ENCODE data around the gene VIM. TPM values are rescaled to one million over a fixed set of nuclear protein-coding genes. Genes with fewer than 3 reads are reported as not detected.

Gene VIM
- 1,624 to 1,716 TPM (median 1,690 TPM) in 5 replicates for total RNA-seq (2022; extraction: Qiagen RNA extraction; ENCODE audit: low read depth)

DNA sequence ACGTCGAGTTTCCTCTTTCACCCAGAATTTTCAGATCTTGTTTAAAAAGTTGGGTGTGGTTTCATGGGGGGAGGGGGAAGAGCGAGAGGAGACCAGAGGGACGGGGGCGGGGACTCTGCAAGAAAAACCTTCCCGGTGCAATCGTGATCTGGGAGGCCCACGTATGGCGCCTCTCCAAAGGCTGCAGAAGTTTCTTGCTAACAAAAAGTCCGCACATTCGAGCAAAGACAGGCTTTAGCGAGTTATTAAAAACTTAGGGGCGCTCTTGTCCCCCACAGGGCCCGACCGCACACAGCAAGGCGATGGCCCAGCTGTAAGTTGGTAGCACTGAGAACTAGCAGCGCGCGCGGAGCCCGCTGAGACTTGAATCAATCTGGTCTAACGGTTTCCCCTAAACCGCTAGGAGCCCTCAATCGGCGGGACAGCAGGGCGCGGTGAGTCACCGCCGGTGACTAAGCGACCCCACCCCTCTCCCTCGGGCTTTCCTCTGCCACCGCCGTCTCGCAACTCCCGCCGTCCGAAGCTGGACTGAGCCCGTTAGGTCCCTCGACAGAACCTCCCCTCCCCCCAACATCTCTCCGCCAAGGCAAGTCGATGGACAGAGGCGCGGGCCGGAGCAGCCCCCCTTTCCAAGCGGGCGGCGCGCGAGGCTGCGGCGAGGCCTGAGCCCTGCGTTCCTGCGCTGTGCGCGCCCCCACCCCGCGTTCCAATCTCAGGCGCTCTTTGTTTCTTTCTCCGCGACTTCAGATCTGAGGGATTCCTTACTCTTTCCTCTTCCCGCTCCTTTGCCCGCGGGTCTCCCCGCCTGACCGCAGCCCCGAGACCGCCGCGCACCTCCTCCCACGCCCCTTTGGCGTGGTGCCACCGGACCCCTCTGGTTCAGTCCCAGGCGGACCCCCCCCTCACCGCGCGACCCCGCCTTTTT, at the start of gene VIM:
VIM (plus strand) TSS at position 151 of the 925 bp plus-strand sequence. CDS start 1,182 bp downstream, outside the sequence.

DNA sequence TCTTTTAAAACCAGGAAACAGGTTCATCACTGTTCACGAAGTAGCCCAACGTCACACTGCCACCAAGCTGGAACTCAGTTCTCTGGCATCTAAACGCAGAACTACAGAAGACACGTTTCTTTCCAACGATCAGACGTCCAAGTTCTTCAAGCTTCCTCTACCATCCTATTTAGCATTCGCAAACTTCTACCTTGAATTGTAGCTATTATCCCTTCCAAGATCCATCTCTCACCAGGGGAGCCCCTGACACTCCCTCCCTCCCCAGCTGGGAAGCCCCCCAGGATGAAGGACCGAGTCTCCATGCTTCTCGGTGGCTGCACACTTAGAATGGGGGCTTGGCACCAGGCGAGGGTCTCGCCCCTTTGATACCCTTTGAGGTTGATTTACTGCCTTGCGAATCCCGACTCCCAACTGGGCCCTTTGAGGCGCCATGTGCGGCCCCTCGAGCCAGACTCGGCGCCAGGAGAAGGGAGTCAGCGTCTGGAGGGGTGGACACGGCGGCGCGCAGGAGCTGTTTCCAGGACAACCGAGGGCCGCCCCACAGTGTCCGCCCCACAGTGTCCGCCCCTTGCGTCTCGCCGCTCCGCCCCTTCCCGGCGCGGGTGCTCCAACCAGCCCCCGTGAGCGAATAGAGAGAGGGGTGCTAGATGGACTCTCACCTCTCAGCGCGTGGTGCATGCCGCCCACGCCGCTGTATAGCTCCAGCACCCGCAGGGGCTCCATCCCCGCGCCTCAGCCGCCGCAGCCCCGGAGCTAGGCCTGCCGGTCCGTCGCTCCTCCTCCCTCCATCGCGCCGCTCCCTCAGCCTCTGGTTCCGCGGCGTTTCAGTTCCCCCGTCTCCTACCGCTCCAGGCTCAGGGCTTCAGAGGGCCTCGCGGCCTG, 26.9 kb upstream of the VIM start, which contains the start of gene TRDMT1:
TRDMT1 (minus strand) TSS at position 761 of the 882 bp plus-strand sequence; CDS start at position 723, 38 bp downstream.

Other genes with a start within 250 kb of the VIM start
- 0.02 to 0.23 TPM (median 0.17 TPM) in 4 of 5 replicates, not detected in the other for gene CUBN, start 98.4 kb upstream of the VIM start, total RNA-seq (2022; extraction: Qiagen RNA extraction; ENCODE audit: low read depth)
- gene TRDMT1, start 26.6 kb upstream of the VIM start, total RNA-seq (2022; extraction: Qiagen RNA extraction; ENCODE audit: low read depth), result 1.9 to 4.1 TPM (median 2.9 TPM) in 5 replicates
- 0.08 to 0.13 TPM in 2 of 5 replicates, not detected in the others for gene ST8SIA6, start 226.4 kb downstream of the VIM start, total RNA-seq (2022; extraction: Qiagen RNA extraction; ENCODE audit: low read depth)

Data from A549 treated with GW870086 at 1 μM for 4 hours (cell line).